Colonic mucosa (tissue), 4 donors: ENCODE data around the gene FBXL2. TPM values are rescaled to one million over a fixed set of nuclear protein-coding genes. Genes with fewer than 3 reads are reported as not detected.

ENCODE experiments used
- DNase-seq: peaks from one replicate; pipeline ENCODE4 v3.0.0-alpha.2; 2020
- H3K27ac ChIP-seq: fragments of 200-600 bp; one replicate; pipeline ENCODE4 v1.8.0; 2021
- H3K27me3 ChIP-seq: fragments of 200-600 bp; one replicate; pipeline ENCODE4 v1.8.0; 2021
- H3K36me3 ChIP-seq: fragments of 200-600 bp; one replicate; pipeline ENCODE4 v1.8.0; 2021
- H3K4me1 ChIP-seq: fragments of 200-600 bp; one replicate; pipeline ENCODE4 v1.8.0; 2021; ENCODE audit warnings: mild to moderate bottlenecking
- H3K4me3 ChIP-seq: fragments of 200-600 bp; one replicate; pipeline ENCODE4 v1.8.0; 2021
- H3K9ac ChIP-seq, 2 donors: one replicate each; pipeline ENCODE4 v1.7.0; 2013; ENCODE audit warnings: control low read depth in 2 of 2, low read depth in 2 of 2, low read length in 2 of 2
- H3K9me3 ChIP-seq: fragments of 200-600 bp; one replicate; pipeline ENCODE4 v1.8.0; 2021
- intact Hi-C: fragments of 100-400 bp; cut with DNase I; formaldehyde crosslinking; loops from one replicate; pipeline ENCODE4 v1.14.1; 2022
- total RNA-seq, 2 donors: library from RNA; stranded (reverse); fragmentation: NEBNext Ultra II Directional in 1 of 2; extraction: Animal tissue kit (Norgen Biotek cat#: 25700) in 1 of 2; gene quantifications; one replicate each; pipeline ENCODE4 v1.2.1, GENCODE V29; 2021
- TF ChIP-seq, protein P1 (sequence below): fragments of 200-600 bp; IDR thresholded peaks from one replicate; pipeline ENCODE4 v1.8.0; 2022; ENCODE audit warnings: antibody characterized with exemption, mild to moderate bottlenecking
- donor health status: healthy.
- donor health status: DM: no; HTN: no; CAD: no.
- donor health status: DM: no; HTN: no; CAD: no.

The FBXL2 gene
- total RNA-seq, 2 donors from 2014 or later, result 0.69 to 1.1 TPM

DNA sequence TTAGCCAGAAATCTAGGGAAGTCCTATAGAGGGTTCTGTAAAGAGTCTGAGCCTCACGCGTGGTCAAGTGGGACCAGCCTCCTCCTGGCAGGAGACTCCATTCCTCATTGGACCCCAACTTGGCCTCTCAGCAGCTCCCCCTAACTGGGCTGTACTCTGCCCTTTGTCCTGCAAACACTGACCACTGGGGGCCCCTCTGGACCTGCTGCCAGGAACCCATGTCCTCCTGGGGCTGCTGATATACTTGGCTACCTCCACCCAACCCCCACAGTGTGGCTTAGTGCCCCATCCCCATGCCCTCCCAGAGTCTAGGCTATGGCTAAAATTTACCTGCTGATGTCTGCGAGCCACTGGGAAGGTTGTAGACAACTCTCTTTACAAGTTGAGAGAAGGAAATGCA lies 100.2 kb downstream of the FBXL2 start:
- Histone ChIP-seq H3K4me3 (no peak overlapping the region), H3K4me1 (no peaks in the 10 kb centered on the region), H3K9ac (no peak overlapping the region), H3K9me3 (no peaks in the 10 kb centered on the region), H3K27ac (no peak overlapping the region), H3K27me3 (no peaks in the 10 kb centered on the region), H3K36me3 (no peaks in the 10 kb centered on the region)
- intact Hi-C loops, result no loop called here
- no peak for DNase-seq
- TF ChIP-seq, protein P1, sequence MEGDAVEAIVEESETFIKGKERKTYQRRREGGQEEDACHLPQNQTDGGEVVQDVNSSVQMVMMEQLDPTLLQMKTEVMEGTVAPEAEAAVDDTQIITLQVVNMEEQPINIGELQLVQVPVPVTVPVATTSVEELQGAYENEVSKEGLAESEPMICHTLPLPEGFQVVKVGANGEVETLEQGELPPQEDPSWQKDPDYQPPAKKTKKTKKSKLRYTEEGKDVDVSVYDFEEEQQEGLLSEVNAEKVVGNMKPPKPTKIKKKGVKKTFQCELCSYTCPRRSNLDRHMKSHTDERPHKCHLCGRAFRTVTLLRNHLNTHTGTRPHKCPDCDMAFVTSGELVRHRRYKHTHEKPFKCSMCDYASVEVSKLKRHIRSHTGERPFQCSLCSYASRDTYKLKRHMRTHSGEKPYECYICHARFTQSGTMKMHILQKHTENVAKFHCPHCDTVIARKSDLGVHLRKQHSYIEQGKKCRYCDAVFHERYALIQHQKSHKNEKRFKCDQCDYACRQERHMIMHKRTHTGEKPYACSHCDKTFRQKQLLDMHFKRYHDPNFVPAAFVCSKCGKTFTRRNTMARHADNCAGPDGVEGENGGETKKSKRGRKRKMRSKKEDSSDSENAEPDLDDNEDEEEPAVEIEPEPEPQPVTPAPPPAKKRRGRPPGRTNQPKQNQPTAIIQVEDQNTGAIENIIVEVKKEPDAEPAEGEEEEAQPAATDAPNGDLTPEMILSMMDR, result no peak

DNA sequence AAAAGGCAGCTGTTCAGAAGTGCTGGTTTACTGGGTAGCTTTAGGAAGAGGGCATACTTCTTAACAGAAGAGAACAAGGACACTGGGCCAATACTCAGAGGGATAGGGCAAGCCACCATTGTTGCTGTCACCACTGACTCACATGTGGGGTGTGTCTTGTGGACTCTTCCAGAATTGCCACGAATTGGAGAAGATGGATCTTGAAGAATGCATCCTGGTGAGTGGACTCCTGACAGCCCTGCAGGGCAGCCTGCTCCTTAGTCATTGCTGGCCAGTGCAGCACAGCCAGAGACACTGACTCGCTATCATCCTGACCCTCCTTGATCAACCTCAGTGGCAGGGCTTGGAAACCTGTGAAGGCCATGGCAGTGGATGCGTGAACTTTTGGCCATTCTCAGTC lies 100.7 kb downstream of the FBXL2 start:
- Histone ChIP-seq H3K4me1 (no peaks in the 10 kb centered on the region), H3K36me3 (no peaks in the 10 kb centered on the region), H3K27ac (no peak overlapping the region), H3K9ac (no peak overlapping the region), H3K27me3 (no peaks in the 10 kb centered on the region), H3K4me3 (no peak overlapping the region), H3K9me3 (no peaks in the 10 kb centered on the region)
- intact Hi-C loops, result no loop called here
- DNase-seq, result no peak
- TF ChIP-seq, protein P1, result no peak

GRCh38 chr3:33380653-33381052 lies 103.4 kb downstream of the FBXL2 start:
- Histone ChIP-seq H3K4me1 (no peaks in the 10 kb centered on the region), H3K27me3 (no peaks in the 10 kb centered on the region), H3K9me3 (no peaks in the 10 kb centered on the region), H3K9ac (no peak overlapping the region), H3K4me3 (no peak overlapping the region), H3K27ac (no peak overlapping the region), H3K36me3 (no peaks in the 10 kb centered on the region)
- TF ChIP-seq, protein P1, result no peak
- DNase-seq, result no peak
- intact Hi-C loops, result no loop called here

- no peak overlapping the region for H3K27ac ChIP-seq
- no peak overlapping the region for H3K9ac ChIP-seq
- no peak for DNase-seq
- no peaks in the 10 kb centered on the region for H3K36me3 ChIP-seq
- no peaks in the 10 kb centered on the region for H3K4me1 ChIP-seq
- TF ChIP-seq, protein P1, result no peak
- no peak overlapping the region for H3K4me3 ChIP-seq
- H3K27me3 ChIP-seq, result no peaks in the 10 kb centered on the region
- intact Hi-C loops, result no loop called here
- no peaks in the 10 kb centered on the region for H3K9me3 ChIP-seq
Observed at GRCh38 chr3:33383951-33384350, 106.7 kb downstream of the FBXL2 start.

GRCh38 chr3:33385423-33385822 lies 108.2 kb downstream of the FBXL2 start:
- intact Hi-C loops, result no loop called here
- Histone ChIP-seq H3K9me3 (no peaks in the 10 kb centered on the region), H3K4me3 (no peak overlapping the region), H3K27me3 (no peaks in the 10 kb centered on the region), H3K27ac (no peak overlapping the region), H3K9ac (no peak overlapping the region), H3K36me3 (peaks cover 9% of the 10 kb centered on the region), H3K4me1 (no peaks in the 10 kb centered on the region)
- DNase-seq, result no peak
- TF ChIP-seq, protein P1, result no peak

GRCh38 chr3:33386631-33387030 lies 109.4 kb downstream of the FBXL2 start:
- Histone ChIP-seq H3K4me1 (no peaks in the 10 kb centered on the region), H3K27me3 (no peaks in the 10 kb centered on the region), H3K9ac (no peak overlapping the region), H3K27ac (no peak overlapping the region), H3K36me3 (peaks cover 9% of the 10 kb centered on the region), H3K9me3 (no peaks in the 10 kb centered on the region), H3K4me3 (no peak overlapping the region)
- DNase-seq, result no peak
- intact Hi-C loops, result no loop called here
- TF ChIP-seq, protein P1, result no peak
